IgD-negative memory B cell (primary cell): ENCODE data around the gene NXPH3. TPM values are rescaled to one million over a fixed set of nuclear protein-coding genes. Genes with fewer than 3 reads are reported as not detected.

Experiments
- H3K27ac Mint-ChIP-seq, 3 donors: one replicate each; pipeline ENCODE4 v1.8.0; 2020 to 2022; ENCODE audit warnings: mild to moderate bottlenecking in 3 of 3, mixed read lengths in 3 of 3, moderate library complexity in 1 of 3
- H3K27me3 Mint-ChIP-seq: one replicate; pipeline ENCODE4 v1.8.0; 2021; ENCODE audit warnings: mixed read lengths
- H3K36me3 Mint-ChIP-seq: one replicate; pipeline ENCODE4 v1.8.0; 2020; ENCODE audit warnings: mild to moderate bottlenecking, mixed read lengths
- H3K4me1 Mint-ChIP-seq, 3 donors: one replicate each; pipeline ENCODE4 v1.8.0; 2020 to 2022; ENCODE audit warnings: mixed read lengths in 3 of 3, mild to moderate bottlenecking in 1 of 3
- H3K4me3 Mint-ChIP-seq, 4 donors: one replicate each; pipeline ENCODE4 v1.8.0; 2020 to 2022; ENCODE audit warnings: mild to moderate bottlenecking in 4 of 4, mixed read lengths in 4 of 4, moderate library complexity in 3 of 4
- H3K9me3 Mint-ChIP-seq, 3 donors: one replicate each; pipeline ENCODE4 v1.8.0; 2020 to 2021; ENCODE audit warnings: mixed read lengths in 3 of 3, mild to moderate bottlenecking in 1 of 3
- polyA plus RNA-seq: library from polyadenylated mRNA; unstranded; fragments of 300-500 nt; fragmentation: Illumina TruSeq; gene quantifications from one replicate; pipeline ENCODE4 v1.2.3, GENCODE V29; 2021

NXPH3 gene
- polyA plus RNA-seq, 1 donor from 2014 or later = not detected

DNA sequence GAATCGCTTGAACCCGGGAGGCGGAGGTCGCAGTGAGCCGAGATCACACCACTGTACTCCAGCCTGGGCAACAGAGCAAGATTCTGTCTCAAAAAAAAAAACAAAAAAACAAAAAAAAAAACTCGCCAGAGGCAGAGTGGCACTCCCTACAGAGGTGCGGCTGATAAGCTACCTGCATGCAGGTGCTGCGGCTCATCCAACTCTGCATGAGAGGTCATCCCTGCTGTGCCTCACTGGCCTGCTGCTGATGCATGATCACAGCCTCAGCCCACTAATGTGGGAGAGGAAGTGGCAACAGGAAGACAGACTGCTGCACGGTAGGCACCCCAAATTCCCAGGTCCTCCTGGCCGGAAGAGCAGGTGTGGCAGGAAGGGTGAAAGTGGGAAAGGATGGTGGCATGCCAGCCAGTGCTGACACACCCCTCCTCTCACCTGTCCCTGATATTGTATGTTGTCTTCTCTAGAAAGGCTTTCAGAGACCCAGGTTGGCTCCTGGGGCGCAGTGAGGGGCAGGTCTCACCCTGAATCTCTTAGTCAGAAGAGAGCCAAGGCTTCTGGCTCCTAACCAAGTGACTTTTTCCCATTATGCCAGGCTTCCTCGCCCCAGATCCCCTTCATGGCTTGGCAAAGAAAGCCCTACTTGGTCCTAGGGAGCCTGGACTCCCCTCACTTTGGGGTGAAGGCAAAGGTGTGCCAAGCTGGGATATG lies 11.8 kb downstream of the NXPH3 start:
- Mint-ChIP-seq H3K27me3 (no peaks in the 10 kb centered on the region), H3K4me1 (peaks cover 0 to 3% (median 0%) of the 10 kb centered on the region in 3 donors), H3K9me3 (no peaks in the 10 kb centered on the region), H3K4me3 (no peak overlapping the region), H3K36me3 (peaks cover 6% of the 10 kb centered on the region), H3K27ac (no peak overlapping the region)

DNA sequence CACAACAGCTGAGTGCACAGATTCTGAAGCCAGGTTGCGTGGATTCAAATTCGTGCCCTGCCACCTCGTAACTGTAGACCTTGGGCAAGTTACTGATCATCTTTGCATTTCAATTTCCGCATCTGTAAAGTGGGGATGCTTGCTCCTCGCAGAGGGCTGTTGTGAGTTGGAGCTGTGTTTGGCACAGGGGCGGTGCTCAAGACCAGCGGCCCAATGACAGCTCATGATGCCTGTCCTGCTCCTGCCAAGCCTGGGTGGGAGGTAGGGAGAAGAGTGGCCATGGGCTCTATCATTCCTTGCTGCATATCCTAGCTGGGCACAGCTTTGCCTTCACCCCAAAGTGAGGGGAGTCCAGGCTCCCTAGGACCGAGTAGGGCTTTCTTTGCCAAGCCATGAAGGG lies 12.6 kb downstream of the NXPH3 start:
- peaks cover 9% of the 10 kb centered on the region for H3K36me3 Mint-ChIP-seq
- H3K27ac Mint-ChIP-seq = peak overlapping the region in 1 of 3 donors; percentile 64
- no peak overlapping the region for H3K4me3 Mint-ChIP-seq
- peaks cover 0 to 3% (median 0%) of the 10 kb centered on the region in 3 donors for H3K4me1 Mint-ChIP-seq
- H3K9me3 Mint-ChIP-seq = no peaks in the 10 kb centered on the region
- H3K27me3 Mint-ChIP-seq = no peaks in the 10 kb centered on the region

DNA sequence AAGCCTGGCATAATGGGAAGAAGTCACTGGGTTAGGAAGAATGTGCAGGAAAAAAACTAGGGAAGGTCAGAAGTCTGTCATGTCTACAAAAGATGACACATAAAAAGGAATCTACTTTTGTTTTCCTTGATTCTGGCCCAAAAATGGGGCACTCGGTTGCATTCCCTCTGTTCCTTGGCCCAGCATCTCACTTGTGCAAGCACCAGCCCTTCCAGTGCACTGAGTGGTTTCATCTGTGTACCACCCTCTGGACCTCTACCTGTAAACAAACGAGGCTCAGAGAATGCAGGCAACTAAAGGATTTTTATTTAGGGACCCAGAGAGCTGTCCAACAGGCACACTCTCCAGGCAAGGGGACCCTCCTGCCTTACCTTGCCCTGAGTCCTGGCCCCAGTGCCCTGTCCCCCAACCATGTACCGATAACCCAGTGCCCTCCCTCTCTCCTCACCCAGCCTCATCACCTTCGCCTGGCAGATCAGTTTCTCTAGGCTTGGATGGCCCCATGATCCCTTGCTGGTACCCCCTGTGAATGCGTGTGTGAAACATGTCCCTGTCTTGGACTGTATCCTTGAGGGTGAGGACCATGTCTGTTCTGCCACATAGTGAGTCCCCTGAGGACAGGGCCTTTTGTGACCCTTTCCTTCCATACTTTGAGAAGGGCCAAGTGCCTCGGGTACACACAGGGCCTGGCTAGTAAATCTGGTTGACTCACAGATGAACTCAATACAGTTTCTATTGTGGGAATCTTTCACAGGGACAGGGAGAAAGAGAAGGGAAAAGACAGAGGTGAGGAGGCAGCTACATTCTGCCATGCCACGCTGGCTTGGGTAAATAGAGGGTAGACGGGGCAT lies 13.3 kb downstream of the NXPH3 start:
- peaks cover 0 to 3% (median 0%) of the 10 kb centered on the region in 3 donors for H3K4me1 Mint-ChIP-seq
- H3K36me3 Mint-ChIP-seq = peaks cover 8% of the 10 kb centered on the region
- no peaks in the 10 kb centered on the region for H3K27me3 Mint-ChIP-seq
- H3K4me3 Mint-ChIP-seq = no peak overlapping the region
- H3K9me3 Mint-ChIP-seq = no peaks in the 10 kb centered on the region
- H3K27ac Mint-ChIP-seq = peak overlapping the region in 1 of 3 donors; percentile 64

DNA sequence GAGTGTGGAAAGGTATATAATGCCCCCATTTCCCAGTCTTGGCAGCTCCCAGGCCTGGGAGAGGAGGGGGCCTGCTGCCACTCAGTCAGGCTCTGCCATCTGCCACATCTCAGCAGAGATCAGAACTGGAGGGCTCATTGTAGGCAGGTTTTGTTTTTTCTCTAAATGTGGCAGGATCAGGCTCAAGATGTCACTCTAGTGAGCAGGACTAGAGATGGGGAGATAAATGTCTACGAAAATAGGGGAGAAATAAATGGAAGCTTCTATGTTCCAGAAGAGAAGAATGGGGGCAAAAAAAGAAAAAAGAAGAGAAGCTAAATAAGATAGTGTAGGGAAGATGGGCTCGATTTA lies 13.9 kb downstream of the NXPH3 start:
- Mint-ChIP-seq H3K27ac (no peak overlapping the region), H3K4me3 (no peak overlapping the region), H3K9me3 (no peaks in the 10 kb centered on the region), H3K36me3 (peaks cover 7% of the 10 kb centered on the region), H3K4me1 (peaks cover 0 to 3% (median 0%) of the 10 kb centered on the region in 3 donors), H3K27me3 (no peaks in the 10 kb centered on the region)

DNA sequence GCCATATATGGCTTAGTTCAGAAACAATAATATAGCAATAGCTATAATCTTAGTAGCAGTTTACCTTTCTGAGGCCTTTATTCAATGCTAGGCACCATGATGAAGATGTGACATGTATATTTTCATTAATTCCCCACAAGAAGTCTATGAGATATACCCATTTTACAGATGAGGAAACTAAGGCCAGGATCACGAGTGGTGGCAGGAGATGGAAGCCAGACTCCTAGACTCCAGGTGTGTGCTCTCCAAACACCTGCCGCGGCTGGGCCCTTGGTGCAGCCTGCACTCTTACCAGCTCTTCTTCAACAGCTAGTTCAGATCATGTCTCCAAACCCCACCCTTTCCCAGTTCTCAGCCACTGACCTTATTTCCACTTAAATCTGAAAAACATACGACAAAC lies 15.2 kb downstream of the NXPH3 start:
- Mint-ChIP-seq H3K4me3 (no peak overlapping the region), H3K27me3 (no peaks in the 10 kb centered on the region), H3K9me3 (no peaks in the 10 kb centered on the region), H3K36me3 (peaks cover 6% of the 10 kb centered on the region), H3K27ac (no peak overlapping the region), H3K4me1 (peaks cover 0 to 3% (median 0%) of the 10 kb centered on the region in 3 donors)

DNA sequence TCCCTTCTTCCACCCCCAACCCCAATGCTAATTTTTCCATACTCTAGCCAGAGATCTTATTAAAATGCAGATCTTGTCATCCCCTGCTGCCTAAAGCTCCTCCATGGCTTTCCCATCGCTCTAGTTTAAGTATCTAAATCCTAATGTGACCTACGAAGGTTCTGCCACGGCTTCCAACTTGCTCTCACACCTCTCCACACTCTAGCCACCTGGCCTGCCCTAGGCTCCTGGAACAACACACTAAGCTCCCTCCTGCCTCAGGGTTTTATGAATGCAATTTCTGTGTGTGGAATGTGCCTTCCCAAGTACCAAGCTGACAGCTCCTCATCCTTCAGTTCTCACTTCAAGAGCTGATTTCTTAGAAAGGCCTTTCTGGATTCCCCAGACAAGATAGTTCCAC lies 16.6 kb downstream of the NXPH3 start:
- peak overlapping the region in 1 of 3 donors; percentile 27 for H3K27ac Mint-ChIP-seq
- H3K36me3 Mint-ChIP-seq = peaks cover 9% of the 10 kb centered on the region

DNA sequence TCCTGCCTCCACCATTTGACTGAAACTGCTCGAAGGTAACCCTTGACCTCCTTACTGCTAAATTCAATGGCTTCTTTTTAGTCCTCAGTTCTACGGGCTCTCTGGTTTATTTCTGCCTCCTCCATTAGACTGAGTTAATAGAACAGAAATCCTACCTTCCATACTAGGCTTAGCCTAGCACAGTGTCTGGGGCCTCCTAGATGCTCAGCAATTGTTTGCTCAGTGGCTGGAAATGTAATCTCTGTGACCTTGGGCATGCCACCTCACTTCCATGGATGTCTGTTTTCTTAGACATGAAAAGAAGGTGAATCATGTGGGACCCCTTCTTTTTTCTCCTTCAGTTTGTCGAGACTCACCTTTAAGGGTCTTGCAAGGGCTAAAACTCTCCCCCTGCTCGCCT lies 19.7 kb downstream of the NXPH3 start:
- Mint-ChIP-seq H3K36me3 (peaks cover 8% of the 10 kb centered on the region), H3K4me1 (peaks cover 0 to 2% (median 0%) of the 10 kb centered on the region in 3 donors), H3K27ac (no peak overlapping the region), H3K9me3 (no peaks in the 10 kb centered on the region), H3K4me3 (no peak overlapping the region), H3K27me3 (no peaks in the 10 kb centered on the region)

More for the DNA sequence above, 16.6 kb downstream of the NXPH3 start:
- Mint-ChIP-seq H3K4me1 (peaks cover 0 to 2% (median 0%) of the 10 kb centered on the region in 3 donors), H3K27me3 (no peaks in the 10 kb centered on the region), H3K4me3 (no peak overlapping the region), H3K9me3 (no peaks in the 10 kb centered on the region)

DNA sequence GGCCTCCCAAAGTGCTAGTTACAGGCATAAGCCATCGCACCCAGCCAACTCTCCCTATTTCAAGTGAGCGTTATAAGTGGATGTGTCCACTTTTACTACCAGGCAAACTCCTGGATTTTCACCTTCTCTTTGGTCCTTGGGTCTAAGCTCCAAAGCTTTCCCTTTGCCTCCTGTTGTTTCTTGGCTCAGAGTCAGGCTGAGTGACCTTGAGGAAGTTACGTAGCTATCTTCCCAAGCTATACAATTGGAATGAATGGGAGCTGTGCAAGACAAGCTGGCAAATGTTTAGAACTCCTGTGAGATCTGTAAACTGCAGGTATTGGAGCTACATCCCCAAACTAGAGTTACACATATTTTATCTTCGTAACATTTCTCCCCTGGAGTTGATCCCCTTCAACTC lies 20.3 kb downstream of the NXPH3 start:
- Mint-ChIP-seq H3K4me1 (peaks cover 0 to 2% (median 0%) of the 10 kb centered on the region in 3 donors), H3K9me3 (no peaks in the 10 kb centered on the region), H3K27me3 (no peaks in the 10 kb centered on the region), H3K27ac (no peak overlapping the region), H3K4me3 (no peak overlapping the region), H3K36me3 (peaks cover 8% of the 10 kb centered on the region)

DNA sequence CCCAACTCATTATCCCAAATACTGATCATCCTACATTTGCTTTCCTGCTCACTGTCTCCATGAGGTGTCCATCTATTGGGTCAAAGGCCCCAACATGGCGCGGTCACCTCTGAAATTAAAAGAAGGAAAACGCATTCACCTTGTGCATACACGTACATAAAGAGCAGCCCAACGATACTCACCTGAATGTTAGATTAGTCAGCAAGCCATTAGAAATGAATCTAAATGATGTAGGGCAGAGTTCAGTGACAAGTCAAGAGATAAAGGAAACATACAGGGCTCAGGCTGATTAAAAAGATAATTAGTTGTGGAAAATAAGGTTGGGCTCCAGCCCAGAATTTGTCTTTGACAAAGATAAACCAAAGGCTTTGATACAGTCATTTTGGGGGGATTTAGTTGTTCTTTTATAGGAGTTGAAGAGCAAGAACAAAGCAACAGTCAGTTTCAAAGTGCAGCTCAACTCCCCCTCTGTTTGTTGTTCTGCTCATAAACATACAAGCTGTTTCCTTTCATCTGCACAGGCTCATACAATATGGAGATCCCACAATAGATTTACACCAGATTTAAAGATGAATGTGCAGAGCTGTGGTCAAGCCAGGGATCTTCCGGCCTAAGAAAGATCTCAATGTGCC lies 21.1 kb downstream of the NXPH3 start:
- no peak overlapping the region for H3K4me3 Mint-ChIP-seq
- H3K27ac Mint-ChIP-seq = no peak overlapping the region
- H3K4me1 Mint-ChIP-seq = peaks cover 0 to 1% (median 0%) of the 10 kb centered on the region in 3 donors
- no peaks in the 10 kb centered on the region for H3K27me3 Mint-ChIP-seq
- peaks cover 8% of the 10 kb centered on the region for H3K36me3 Mint-ChIP-seq
- H3K9me3 Mint-ChIP-seq = no peaks in the 10 kb centered on the region

DNA sequence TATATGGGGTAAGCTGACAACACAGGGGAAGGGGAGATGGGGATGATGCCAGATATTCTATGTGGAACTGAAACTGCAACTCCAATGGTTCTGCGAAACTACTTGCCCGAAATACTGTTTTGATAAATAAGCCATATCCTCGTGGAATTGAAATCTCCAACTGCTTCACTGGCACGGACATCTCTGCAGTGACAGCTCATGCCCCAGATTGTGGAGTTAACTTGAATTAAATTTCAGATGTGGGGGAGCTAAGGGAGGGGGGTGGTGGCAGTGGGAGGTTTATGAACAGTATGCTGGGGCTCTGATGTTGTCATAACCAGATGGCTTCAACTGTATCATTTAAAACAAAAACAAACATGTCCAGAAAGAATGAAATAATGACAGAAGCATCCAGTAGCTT lies 21.8 kb downstream of the NXPH3 start:
- no peaks in the 10 kb centered on the region for H3K27me3 Mint-ChIP-seq
- H3K9me3 Mint-ChIP-seq = no peaks in the 10 kb centered on the region
- no peak overlapping the region for H3K4me3 Mint-ChIP-seq
- no peaks in the 10 kb centered on the region for H3K4me1 Mint-ChIP-seq
- H3K36me3 Mint-ChIP-seq = peaks cover 8% of the 10 kb centered on the region
- no peak overlapping the region for H3K27ac Mint-ChIP-seq

DNA sequence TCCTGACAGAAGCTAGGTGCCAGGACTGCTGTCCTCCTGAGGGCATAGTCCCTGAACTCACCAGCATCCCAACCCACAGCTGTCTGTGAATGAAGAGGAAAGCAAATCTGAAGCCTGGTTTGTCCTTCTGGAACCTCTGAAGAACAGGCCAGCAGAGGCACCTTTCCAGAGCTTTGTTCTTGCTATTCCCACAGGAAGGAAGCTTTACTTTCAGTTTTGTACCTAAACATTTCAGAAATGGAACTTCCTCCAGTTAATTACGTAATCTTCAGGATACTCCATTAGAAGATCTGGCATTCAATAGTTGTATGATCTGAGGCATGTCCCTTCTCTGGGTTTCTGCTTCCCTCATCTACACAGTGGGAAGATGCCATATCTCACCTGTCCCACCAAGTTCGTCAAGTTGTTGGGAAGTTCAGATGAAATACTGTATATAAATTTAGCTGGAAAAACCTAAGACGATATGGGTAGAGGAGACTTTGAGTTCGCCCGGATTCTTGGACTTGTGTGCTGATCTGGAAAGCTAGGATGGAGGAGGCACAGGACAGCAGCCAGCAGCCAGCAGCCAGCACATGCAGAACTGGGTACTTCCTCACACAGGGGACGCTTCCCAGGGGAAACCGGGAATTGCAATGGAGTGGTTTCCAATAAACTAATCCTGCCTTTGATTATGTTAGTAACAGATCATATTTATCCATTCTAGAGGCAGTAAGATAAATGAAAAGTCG lies 22.4 kb downstream of the NXPH3 start:
- peak overlapping the region in 1 of 3 donors; percentile 68 for H3K27ac Mint-ChIP-seq
- no peaks in the 10 kb centered on the region for H3K9me3 Mint-ChIP-seq
- peaks cover 5% of the 10 kb centered on the region for H3K36me3 Mint-ChIP-seq
- no peaks in the 10 kb centered on the region for H3K4me1 Mint-ChIP-seq
- H3K4me3 Mint-ChIP-seq = no peak overlapping the region
- no peaks in the 10 kb centered on the region for H3K27me3 Mint-ChIP-seq

DNA sequence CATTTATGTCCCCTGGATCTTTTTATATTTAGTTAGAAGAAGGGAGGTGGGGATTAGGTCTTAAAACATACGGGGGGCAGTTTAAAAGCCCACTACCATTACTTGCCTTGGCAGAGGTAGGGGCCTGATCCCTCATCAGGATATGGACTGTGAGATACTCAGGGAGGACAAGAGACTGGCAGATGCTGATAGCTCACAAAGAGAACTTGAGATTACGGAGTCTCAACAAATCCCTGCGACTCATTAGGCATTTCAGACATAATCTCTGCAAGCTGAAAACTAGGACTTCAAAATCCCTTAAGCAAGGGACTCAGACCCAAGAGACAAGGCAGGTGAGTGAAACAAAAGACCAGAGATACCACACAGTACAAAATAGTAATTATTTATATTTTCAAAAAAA lies 23.2 kb downstream of the NXPH3 start:
- H3K4me1 Mint-ChIP-seq = no peaks in the 10 kb centered on the region
- no peak overlapping the region for H3K4me3 Mint-ChIP-seq
- H3K27ac Mint-ChIP-seq = no peak overlapping the region
- no peaks in the 10 kb centered on the region for H3K27me3 Mint-ChIP-seq
- no peaks in the 10 kb centered on the region for H3K9me3 Mint-ChIP-seq
- peaks cover 5% of the 10 kb centered on the region for H3K36me3 Mint-ChIP-seq

DNA sequence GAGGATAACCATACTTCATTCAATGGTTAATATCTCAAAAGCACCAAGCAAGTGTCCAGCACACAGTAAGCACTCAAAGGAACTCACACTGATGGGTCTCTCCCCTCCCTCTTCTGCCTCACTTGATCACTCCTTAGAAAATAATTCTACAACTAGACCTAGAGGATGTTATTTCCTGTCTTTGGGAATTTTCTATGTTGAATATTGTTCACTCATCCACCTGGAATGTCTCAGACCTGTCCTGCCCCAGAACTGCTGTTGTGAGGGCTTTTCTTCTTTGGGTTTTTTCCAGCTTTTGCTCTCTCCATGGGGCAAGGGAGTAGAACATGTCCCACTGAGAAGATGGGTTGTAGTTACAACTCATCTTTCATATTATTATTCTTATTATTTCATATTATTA lies 25.3 kb downstream of the NXPH3 start:
- Mint-ChIP-seq H3K4me1 (no peaks in the 10 kb centered on the region), H3K27ac (no peak overlapping the region), H3K4me3 (no peak overlapping the region), H3K36me3 (peaks cover 5% of the 10 kb centered on the region), H3K27me3 (no peaks in the 10 kb centered on the region), H3K9me3 (no peaks in the 10 kb centered on the region)

DNA sequence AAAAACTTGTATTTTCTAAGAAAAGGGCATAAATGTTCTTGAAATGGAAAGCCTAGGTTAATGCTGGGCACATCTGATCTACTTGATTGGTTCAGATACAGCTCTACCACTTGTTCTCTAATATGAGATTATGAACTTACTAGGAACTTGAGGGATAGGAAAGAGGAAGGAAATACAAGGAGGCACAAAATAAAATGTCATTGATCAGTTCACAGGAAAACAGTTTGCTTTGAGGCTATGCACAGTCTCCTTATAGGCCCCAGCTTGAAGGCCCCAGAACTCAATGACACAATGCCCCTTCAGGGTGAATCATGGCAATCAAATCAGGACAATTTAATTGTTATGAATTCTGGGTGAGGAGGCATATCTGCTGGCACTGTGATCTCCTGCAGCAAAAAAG lies 27.1 kb downstream of the NXPH3 start:
- Mint-ChIP-seq H3K27ac (no peak overlapping the region), H3K27me3 (no peaks in the 10 kb centered on the region), H3K4me3 (no peak overlapping the region), H3K36me3 (peaks cover 2% of the 10 kb centered on the region), H3K9me3 (no peaks in the 10 kb centered on the region), H3K4me1 (no peaks in the 10 kb centered on the region)

DNA sequence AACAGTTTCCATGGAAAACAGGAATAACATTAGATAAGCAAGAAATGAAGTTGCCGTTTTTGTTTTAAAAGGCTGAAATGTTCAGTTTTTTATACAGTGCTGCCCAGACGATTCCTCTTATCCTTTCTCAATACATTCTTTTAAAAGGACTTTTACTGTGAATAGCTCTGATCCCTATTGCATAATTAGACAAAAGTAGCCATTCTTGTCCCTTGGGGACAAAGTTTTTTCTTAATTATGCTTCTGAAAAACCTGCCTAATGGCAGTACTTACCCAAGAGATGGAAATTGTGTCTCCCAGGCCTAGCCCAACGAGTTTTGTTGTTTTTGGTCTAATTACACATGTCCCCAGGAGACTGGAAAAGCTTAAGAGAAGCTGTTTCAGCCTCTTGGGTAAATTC lies 27.6 kb downstream of the NXPH3 start:
- Mint-ChIP-seq H3K27ac (no peak overlapping the region), H3K27me3 (no peaks in the 10 kb centered on the region), H3K4me1 (no peaks in the 10 kb centered on the region), H3K4me3 (no peak overlapping the region), H3K36me3 (peaks cover 2% of the 10 kb centered on the region), H3K9me3 (no peaks in the 10 kb centered on the region)
